Loucy (cell line): ENCODE results near the gene OTUB2.
A peak's percentile ranks its signal among the peaks of the same experiment; 100 is the strongest.

Experiments used
- H2AFZ ChIP-seq: fragments of 200-600 bp; sonication (generic); 2 replicates; pipeline ENCODE4 v1.6.0; 2016; ENCODE audit warnings: antibody characterized with exemption, mild to moderate bottlenecking, low read length, moderate library complexity
- H3F3A ChIP-seq: fragments of 200-600 bp; 2 replicates; pipeline ENCODE4 v1.6.0; 2016; ENCODE audit warnings: antibody characterized with exemption, low read depth, mild to moderate bottlenecking
- H3K27me3 ChIP-seq: fragments of 200-600 bp; sonication (generic); 2 replicates; pipeline ENCODE4 v1.6.1; 2014; ENCODE audit warnings: low read length, mild to moderate bottlenecking; ENCODE audit not compliant: insufficient read depth, poor library complexity, severe bottlenecking
- H3K36me3 ChIP-seq: fragments of 200-600 bp; sonication (generic); 2 replicates; pipeline ENCODE4 v1.6.1; 2016; ENCODE audit warnings: low read length; ENCODE audit not compliant: insufficient read depth
- H3K4me1 ChIP-seq: fragments of 200-600 bp; sonication (generic); 2 replicates; pipeline ENCODE4 v1.5.1; 2014; ENCODE audit warnings: low read length, mild to moderate bottlenecking; ENCODE audit not compliant: insufficient read depth, poor library complexity, severe bottlenecking
- H3K4me2 ChIP-seq: fragments of 200-600 bp; sonication (generic); 2 replicates; pipeline ENCODE4 v1.6.0; 2014; ENCODE audit warnings: antibody characterized with exemption, low read length, low read depth, mild to moderate bottlenecking; ENCODE audit not compliant: poor library complexity, severe bottlenecking
- H3K4me3 ChIP-seq: fragments of 200-600 bp; sonication (generic); 2 replicates; pipeline ENCODE4 v1.5.1; 2014; ENCODE audit warnings: low read length, mild to moderate bottlenecking, mixed read lengths; ENCODE audit not compliant: poor library complexity, severe bottlenecking
- H3K79me2 ChIP-seq: fragments of 200-600 bp; sonication (generic); 2 replicates; pipeline ENCODE4 v1.6.1; 2014; ENCODE audit warnings: low read length; ENCODE audit not compliant: insufficient read depth
- H3K9ac ChIP-seq: fragments of 200-600 bp; sonication (generic); 2 replicates; pipeline ENCODE4 v1.6.0; 2014; ENCODE audit warnings: mild to moderate bottlenecking, low read depth, low read length, moderate library complexity; ENCODE audit not compliant: poor library complexity, severe bottlenecking
- H3K9me2 ChIP-seq: fragments of 200-600 bp; sonication (generic); replicated peaks from 2 replicates; pipeline ENCODE4 v1.6.1; 2016; ENCODE audit warnings: low read depth, low read length, mixed read lengths
- H3K9me3 ChIP-seq: fragments of 200-600 bp; sonication (generic); 2 replicates; pipeline ENCODE4 v1.6.1; 2014; ENCODE audit warnings: mild to moderate bottlenecking, antibody characterized with exemption, low read length, low read depth; ENCODE audit not compliant: insufficient read depth
- H4K20me1 ChIP-seq: fragments of 200-600 bp; sonication (generic); 2 replicates; pipeline ENCODE4 v1.6.0; 2014; ENCODE audit warnings: antibody characterized with exemption, low read length, mild to moderate bottlenecking; ENCODE audit not compliant: insufficient read depth, poor library complexity, severe bottlenecking
- EZH2phosphoT487 ChIP-seq: fragments of 200-600 bp; IDR thresholded peaks from 2 replicates; pipeline ENCODE4 v1.6.1; 2018; ENCODE audit warnings: antibody characterized with exemption, mild to moderate bottlenecking, moderate library complexity, borderline replicate concordance
- TF ChIP-seq, protein P1 (sequence below): fragments of 200-600 bp; sonication (generic); conservative IDR thresholded peaks from 2 replicates; pipeline ENCODE4 v1.5.1; 2014; ENCODE audit warnings: mild to moderate bottlenecking, antibody characterized with exemption, low read length

The OTUB2 gene

DNA sequence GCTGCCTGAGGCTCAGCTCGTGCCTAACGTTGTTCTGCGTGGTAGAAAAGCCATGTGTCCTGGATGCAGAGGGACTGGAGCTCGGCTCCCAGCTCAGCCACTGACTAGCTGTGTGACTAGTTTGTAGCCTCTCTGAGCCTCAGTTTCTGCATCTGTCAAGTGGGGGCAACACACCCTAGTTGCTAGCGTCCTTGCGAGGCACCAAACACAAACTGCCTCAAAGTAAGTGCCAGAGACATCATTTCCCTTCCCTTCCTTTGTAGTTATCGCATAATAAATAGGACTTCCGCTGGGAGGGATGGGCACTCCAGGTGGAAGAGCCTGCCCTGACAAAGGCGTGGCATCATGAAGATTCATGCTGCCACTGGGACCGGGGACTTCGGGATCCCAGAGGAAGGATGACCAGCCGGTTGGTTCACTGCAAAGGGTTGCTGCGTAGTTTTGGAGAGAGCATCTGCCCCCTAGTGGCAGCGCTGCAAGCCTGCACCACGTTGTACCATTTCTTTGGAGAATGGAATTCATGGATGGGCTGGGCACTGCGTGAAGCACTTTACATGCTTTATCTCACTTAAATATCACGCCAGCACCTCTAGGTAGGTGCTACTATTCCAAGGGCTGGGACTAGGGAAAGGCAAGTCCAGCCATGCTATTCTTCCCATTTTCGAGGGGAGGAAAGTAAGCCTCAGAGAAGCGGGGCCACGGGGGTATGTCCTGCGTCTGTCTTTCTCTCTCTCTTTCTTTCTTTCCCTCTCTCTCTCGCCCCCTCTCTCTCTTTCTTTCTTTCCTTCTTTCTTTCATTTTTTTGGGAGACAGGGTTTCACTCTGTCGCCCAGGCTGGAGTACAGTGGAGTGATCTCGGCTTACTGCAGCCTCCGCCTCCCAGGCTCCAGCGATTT is 24.4 kb upstream of the OTUB2 start:
- TF ChIP-seq EZH2phosphoT487, result no peak
- TF ChIP-seq, protein P1, sequence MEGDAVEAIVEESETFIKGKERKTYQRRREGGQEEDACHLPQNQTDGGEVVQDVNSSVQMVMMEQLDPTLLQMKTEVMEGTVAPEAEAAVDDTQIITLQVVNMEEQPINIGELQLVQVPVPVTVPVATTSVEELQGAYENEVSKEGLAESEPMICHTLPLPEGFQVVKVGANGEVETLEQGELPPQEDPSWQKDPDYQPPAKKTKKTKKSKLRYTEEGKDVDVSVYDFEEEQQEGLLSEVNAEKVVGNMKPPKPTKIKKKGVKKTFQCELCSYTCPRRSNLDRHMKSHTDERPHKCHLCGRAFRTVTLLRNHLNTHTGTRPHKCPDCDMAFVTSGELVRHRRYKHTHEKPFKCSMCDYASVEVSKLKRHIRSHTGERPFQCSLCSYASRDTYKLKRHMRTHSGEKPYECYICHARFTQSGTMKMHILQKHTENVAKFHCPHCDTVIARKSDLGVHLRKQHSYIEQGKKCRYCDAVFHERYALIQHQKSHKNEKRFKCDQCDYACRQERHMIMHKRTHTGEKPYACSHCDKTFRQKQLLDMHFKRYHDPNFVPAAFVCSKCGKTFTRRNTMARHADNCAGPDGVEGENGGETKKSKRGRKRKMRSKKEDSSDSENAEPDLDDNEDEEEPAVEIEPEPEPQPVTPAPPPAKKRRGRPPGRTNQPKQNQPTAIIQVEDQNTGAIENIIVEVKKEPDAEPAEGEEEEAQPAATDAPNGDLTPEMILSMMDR, result peak; percentile 96
- no peaks in the 10 kb centered on the region for H3K4me1 ChIP-seq
- no peaks in the 10 kb centered on the region for H4K20me1 ChIP-seq
- no peak overlapping the region for H3K9ac ChIP-seq
- H3K4me3 ChIP-seq, result no peak overlapping the region
- no peak overlapping the region for H2AFZ ChIP-seq
- H3F3A ChIP-seq, result no peaks in the 10 kb centered on the region
- H3K36me3 ChIP-seq, result no peaks in the 10 kb centered on the region
- no peaks in the 10 kb centered on the region for H3K9me3 ChIP-seq
- H3K4me2 ChIP-seq, result peak overlapping the region; percentile 22
- H3K79me2 ChIP-seq, result no peaks in the 10 kb centered on the region
- no peaks in the 10 kb centered on the region for H3K9me2 ChIP-seq
- no peaks in the 10 kb centered on the region for H3K27me3 ChIP-seq

DNA sequence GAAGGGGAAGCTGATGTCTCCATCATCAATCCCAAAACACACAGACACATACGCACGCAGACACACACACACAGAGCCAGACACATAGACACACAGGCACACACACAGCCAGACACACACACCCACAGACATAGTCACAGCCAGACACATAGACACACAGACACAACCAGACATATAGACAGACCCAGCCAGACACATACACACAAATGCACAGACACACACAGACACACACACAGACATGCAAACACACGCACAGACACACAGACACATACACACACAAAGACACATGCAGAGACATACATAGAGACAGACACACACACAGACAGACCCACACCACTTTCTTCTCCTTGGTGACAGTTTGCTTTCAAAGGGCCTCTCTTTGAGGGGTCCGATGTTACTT is 22.7 kb upstream of the OTUB2 start:
- no peaks in the 10 kb centered on the region for H3F3A ChIP-seq

DNA sequence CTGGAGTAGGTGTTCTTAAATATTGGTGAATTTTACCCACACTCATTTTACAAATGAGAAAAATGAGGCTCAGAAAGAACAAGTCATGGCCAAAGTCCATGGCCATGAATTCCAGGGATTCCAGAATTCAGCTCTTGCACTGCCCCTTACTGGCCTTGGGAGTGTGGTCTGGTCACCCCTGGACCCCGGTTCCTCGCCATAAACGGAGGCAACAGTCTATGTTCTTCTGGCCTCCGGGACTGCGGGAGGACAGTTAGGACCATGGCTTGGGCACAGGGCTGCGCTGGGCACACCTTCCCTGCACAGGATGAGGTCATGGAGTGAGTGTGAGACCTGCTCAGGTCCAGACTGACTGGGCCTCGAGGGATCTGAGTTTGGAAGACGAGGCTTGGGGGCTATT is 22.1 kb upstream of the OTUB2 start:
- Histone ChIP-seq H3K9me3 (no peaks in the 10 kb centered on the region), H4K20me1 (no peaks in the 10 kb centered on the region), H3K27me3 (no peaks in the 10 kb centered on the region), H3K9ac (no peak overlapping the region), H3F3A (no peaks in the 10 kb centered on the region), H3K36me3 (no peaks in the 10 kb centered on the region), H3K9me2 (no peaks in the 10 kb centered on the region), H3K4me2 (no peak overlapping the region), H3K4me1 (no peaks in the 10 kb centered on the region), H3K4me3 (no peak overlapping the region), H3K79me2 (no peaks in the 10 kb centered on the region), H2AFZ (no peak overlapping the region)
- TF ChIP-seq, protein P1, result no peak
- TF ChIP-seq EZH2phosphoT487, result no peak

More for the DNA sequence above, 22.7 kb upstream of the OTUB2 start:
- Histone ChIP-seq H3K27me3 (no peaks in the 10 kb centered on the region), H3K9me2 (no peaks in the 10 kb centered on the region), H3K9ac (no peak overlapping the region), H4K20me1 (no peaks in the 10 kb centered on the region), H3K4me1 (no peaks in the 10 kb centered on the region), H3K79me2 (no peaks in the 10 kb centered on the region), H3K4me3 (no peak overlapping the region), H3K36me3 (no peaks in the 10 kb centered on the region), H3K4me2 (no peak overlapping the region), H3K9me3 (no peaks in the 10 kb centered on the region), H2AFZ (no peak overlapping the region)
- TF ChIP-seq EZH2phosphoT487, result no peak
- TF ChIP-seq, protein P1, result no peak
